HT-29 (cell line): ENCODE data around the gene TLCD3B. TPM values are rescaled to one million over a fixed set of nuclear protein-coding genes. Genes with fewer than 3 reads are reported as not detected.
"Not testable (repeated sequence)": the region's sequence is repeated elsewhere in the genome, so short reads cannot be mapped to it uniquely, and the experiment has no call there.

Experiments used
- DNase-seq: peaks from one replicate; pipeline ENCODE4 v3.0.0-alpha.2; 2015; ENCODE audit warnings: low spot score
- total RNA-seq: library from RNA; depleted of rRNA; stranded (reverse); fragments of >200 nt; shearing (Covaris generic); gene quantifications from 2 replicates; pipeline ENCODE4 v1.2.3, GENCODE V29; 2014

TLCD3B gene
- total RNA-seq, 1 experiment from 2014 or later = 0.79 TPM

DNA sequence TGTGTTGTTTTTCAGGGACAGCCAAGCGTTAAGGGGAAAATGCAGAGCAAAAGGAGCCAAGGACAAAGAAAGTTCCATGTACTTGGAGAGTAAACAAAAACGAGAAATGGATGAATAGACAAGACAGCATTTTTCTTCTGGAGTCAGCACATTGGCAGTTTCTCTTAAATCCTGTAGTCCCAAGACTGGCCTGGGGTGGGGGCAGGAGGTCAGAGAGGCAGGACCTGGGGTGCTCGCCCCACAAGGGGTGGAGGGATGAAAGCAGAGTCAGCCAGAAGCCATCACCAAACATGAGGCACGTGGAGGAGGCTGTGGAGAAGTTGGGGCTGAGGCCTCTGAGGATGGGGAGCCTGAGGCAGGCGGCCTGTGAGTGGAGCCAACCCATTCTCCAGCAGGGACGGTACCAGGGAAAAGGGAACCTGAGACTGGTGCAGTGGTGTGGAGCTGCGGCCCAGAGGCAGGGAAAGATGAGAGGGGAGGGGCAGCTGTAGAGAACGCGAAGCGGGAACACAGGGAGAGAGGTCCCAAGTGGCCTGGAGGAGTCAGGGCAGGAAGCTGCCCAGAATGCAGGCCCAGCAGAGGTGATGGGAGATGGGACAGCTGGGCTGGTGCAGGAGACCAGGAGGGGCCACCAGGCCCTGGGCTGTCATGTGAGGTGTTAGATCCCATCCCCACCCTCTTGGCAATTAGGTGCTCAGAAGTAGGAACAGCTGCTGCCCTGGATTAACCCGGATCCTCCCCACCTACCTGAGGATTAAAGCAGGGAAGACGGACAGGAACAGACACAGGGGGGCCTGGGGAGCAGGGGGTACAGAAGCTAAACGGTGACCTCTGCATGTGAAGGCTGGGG lies 3.3 kb downstream of the TLCD3B start:
- no peak for DNase-seq

DNA sequence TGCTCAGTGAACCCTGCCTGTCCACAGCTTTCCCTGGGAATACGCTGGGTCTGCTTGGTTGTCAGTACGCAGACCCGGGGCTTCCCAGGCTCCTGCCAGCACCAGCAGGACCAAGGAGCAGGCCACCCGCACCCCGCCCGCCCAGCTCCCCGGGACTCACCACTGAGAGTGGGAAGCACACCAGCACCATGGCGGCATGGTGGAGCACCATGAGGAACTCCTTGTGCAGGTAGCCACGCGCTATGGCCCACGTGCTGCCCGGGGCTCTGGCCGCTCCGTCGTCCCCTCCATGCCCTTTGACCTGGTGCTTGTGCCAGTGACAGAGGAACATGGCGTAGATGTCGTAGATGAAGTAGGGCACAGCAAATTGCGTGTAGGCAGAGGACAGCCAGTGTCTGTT lies 4.6 kb downstream of the TLCD3B start:
- no peak for DNase-seq

DNA sequence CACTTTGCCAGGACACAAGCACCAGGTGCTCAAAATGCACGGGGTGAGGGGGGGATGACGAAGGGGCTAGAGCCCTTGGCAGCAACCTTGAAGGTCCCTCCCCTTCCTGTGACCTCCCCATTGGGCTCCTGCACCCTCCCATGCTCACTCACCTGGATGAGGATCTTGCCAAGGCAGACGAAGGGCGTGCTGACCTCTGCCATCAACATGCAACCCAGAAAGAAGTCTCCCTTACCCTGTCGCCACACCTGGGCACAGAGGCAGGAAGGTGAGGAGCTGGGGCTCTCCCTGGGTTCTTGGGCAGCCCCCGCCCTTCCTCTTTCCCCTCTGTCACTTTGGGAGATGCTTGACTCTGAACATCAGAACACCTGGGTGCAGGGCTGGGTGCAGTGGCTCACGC lies 5.5 kb downstream of the TLCD3B start:
- no peak for DNase-seq

DNA sequence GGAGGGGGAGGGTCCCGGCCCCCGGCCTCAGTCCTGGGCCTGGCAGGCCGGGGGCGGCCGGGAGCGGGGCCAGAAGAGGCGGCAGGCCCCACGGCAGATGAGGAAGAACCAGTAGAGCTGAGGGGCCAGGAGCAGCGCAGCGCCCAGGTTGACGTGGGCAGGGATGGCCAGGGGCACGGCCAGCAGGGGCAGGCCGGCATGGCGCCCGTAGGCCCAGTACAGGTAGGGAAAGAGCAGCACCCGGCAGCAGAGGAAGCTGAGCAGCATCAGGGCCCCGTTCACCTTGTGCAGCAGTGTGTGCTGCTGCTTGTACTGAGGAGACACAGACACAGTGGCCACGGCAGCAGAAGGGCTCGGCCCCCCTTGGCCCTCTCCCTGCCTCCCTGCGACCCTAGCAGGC lies 5.9 kb downstream of the TLCD3B start:
- DNase-seq = no peak

DNA sequence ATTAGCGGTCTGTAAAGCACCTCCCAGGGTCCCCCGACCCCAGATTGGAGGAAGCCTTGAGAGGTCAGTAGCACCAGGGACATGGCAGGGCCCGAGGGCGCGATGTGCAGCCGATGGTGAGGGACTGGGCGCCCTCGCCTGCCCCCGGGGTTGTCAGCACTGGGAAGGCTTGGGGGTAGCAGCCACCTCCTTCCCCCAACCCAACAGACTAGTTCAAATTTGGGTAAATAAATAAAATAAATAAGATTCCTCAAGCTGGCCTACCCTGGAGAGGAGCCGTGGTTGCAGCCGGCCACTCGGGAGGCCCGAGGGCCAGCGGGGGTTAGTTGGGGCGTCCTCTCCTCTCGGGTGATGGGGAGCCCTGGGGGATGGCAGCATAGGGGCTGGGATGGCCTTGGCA lies 6.6 kb downstream of the TLCD3B start:
- no peak for DNase-seq

DNA sequence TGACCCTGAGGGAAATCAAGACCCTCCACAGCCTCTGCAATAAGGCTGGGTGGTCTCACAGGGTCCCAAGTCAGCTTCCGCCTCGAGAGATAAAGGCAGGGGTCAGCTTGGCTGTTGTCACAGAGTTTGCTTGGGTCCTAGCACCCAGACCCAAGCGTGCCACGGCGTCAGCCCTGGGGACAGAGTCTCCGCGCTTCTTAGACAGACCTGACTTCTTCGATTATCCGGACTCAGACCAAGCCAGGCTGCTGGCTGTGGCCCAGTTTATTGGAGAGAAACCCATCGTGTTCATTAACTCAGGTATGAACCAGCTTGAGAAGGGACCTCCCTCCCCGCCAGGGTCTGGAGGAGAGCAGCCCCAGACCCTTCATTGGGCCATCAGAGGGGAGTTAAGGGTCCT lies 7.5 kb downstream of the TLCD3B start:
- DNase-seq = no peak

DNA sequence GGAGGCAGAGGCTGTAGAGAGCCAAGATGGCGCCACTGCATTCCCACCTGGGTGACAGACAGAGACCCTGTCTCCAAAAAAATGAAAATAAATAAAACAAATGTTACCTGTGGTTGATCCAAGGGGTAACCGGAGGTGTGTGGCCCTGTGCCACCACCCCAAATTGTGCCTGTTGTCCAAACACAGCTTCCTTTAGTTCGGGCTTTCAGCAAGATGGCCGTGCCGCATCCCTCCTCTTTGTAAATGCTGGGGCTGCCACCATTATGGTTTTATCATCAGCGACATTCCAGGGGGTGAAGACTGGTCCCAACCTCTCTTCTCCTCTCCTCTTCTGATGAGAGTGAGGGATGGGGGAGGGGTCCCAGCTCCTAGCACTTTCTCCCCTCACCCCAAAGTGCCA lies 8.2 kb downstream of the TLCD3B start, which contains the start of gene C16orf92:
Gene C16orf92, plus strand, starts transcription at position 312 of the 400 bp plus-strand sequence. CDS start 143 bp downstream, outside the sequence.
- no peak for DNase-seq

DNA sequence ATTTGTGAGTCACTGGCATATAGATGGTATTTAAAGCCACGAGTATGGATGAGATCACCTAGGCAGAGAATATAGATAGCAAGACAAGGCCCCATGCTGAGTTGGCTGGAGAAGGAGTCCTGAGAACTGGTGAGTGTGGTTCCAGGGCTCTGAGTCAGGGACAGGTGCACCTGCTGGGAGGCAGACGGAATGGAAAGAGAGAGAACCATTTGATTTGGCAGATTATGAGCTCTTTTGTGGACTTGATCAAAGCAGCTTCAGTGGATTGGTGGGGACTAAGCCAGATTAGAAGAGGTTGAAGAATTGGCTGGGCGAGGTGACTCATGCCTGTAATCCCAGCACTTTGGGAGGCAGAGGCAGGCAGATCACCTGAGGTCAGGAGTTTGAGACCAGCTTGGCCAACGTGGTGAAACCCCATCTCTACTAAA lies 12.3 kb downstream of the TLCD3B start:
- DNase-seq = no peak

DNA sequence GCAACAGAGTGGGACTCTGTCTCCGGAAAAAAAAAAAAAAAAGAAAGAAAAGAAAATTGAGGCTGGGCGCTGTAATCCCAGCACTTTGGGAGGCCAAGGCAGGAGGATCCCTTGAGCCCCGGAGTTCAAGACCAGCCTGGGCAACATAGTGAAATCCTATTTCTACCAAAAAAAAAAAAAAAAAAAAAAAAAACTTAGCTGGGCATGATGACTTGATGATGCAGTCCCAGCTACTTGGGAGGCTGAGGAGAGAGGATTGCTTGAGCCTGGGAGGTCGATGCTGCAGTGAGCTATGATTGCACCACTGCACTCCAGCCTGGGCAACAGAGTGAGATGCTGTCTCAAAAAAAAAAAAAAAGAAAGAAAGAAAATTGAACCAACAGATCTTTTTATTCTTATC lies 13.1 kb downstream of the TLCD3B start:
- DNase-seq = not testable (repeated sequence)

DNA sequence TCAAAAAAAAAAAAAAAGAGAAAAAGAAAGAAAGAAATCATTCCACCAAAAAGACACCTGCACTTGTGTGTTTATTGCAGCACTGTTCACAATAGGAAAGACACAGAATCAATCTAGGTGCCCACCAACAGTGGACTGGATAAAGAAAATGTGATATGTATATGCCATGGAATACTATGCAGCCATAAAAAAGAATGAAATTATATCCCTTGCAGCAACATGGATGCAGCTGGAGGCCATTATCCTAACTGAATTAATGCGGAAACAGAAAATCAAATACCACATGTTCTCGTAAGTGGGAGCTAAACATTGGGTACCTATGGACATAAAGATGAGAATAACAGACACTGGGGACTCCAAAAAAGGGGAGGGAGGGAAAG lies 13.8 kb downstream of the TLCD3B start:
- DNase-seq = no peak

DNA sequence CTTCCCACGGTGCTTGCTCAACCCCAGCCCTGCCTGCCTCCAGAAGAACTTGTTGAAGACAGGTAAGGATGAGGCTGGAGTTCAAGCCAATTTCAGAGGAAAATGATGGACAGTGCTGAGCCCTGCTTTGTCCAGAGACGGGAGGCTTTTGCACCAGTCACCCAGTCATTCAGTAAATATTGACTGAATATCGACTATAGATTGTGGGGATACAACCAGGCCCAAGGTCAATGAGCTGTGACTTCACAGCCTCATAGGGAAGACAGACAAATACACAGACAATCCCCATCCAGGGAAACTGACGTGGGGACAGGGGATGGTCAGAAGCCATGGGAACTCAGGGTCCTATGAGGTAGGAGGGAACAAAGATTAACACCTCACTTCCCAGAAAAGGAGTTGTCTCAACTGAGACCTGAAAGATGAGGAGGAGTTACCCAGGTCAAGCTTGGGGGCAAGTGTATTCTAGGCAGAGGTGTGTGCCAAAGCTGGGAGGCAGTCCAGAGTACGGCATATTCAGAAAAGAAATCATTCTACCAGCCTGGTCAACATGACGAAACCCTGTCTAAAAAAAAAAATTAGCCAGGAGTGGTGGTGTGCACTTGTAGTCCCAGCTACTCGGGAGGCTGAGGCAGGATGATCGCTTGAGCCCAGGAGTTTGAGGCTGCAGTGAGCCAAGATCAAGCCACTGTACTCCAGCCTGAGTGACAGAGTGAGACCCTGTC lies 14.4 kb downstream of the TLCD3B start:
- no peak for DNase-seq

DNA sequence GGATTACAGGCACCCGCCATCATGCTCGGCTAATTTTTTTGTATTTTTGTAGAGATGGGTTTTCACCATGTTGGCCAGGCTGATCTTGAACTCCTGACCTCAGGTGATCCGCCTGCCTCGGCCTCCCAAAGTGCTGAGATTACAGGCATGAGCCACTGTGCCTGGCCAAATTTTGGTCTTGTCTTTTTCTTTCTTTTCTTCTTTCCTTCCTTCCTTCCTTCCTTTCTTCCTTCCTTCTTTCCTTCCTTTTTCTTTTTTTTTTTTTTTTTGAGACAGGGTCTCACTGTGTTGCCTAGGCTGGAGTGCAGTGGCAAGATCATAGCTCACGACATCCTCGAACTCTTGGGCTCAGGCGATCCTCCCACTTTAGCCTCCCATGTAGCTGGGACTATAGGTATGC lies 15.6 kb downstream of the TLCD3B start:
- DNase-seq = not testable (repeated sequence)

DNA sequence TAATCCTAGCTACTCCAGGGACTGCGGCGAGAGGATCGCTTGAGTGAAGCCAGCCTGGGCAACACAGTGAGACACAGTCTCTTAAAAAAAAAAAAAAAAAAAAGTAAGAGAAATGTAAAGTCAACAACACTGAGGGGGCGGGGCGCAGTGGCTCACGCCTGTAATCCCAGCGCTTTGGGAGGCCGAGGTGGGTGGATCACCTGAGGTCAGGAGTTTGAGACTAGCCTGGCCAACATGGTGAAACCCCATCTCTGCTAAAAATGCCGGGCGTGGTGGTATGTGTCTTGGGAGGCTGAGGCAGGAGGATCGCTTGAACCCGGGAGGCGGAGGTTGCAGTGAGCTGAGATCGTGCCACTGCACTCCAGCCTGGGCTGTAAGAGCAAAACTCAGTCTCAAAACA lies 18.5 kb downstream of the TLCD3B start:
- DNase-seq = not testable (repeated sequence)

DNA sequence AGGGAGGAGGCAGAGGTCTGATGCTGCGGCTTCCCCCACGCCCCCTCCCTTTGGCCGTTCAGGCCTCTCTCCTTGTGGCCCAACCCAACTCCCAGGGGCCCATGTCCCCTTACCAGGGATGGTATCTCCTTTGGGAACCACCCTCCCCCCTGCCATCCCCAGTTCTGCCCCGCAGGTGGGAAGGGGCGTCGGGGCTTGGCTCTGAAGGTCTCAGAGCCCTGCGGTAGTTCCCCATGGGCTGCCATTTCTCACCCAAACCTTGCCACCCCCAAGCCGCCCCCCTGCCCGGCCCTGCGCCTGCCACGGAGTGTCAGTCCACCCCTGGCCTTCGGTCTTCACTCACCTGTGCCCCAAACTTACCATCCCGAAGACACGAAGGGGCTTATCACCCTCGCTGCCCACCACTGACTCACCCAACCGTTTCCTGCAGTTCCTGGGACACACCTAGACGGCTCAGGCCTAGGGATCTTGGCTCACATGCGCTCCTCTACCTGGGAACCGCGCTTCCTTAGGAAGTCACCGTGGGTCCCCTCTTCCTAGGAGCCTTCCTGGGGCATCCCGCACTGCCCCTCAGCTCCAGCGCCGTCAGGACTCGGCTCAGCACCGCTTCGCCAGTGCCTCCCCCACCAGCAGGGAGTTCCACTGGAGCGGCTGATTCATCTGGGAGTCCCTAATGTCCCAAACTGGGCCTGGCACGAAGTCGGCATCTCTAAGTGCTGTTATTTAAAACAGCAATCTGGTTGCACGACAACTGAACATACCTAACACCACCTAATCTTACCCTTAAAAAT lies 19.2 kb downstream of the TLCD3B start:
- no peak for DNase-seq

DNA sequence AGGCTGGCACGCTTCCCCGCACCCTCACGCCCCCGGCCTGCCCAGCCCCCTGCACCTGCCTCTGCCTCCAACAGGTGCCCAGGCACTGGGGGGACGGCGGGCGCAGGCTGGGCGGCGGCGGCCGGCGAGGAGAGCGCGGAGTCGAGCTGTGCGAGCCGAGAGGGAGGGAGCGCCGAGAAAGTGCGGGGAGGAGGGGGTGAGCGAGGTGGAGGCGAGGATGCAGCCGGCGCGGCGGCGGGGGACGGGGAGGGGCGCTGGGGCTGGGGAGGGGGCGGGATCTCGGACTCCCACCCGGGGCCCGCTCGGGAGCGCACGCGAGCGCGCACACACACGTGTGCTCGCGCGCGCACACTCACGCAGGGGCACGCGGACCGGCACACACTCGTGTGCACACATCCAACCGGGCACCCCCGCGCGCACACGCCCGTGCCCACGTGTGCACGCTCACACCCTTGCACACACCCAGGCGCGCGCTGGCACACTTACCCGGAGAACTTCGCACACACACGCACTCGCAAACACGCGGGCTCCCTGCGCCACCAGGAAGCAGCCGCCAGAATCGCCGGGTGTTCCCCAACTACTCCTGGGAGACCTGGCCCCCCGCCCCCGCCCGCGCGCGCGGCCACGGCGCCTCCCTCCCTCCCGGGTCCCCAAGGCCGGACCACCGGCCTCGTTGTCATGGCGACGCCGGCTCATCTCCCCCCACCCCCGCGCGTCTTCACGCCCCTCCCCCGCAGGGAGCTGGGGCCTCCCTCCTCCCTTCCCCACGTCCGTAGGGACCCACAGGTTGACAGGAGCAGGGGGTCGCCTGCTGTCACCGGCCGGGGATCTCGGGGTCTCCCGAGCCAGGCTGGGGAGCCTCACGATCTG lies 20.0 kb downstream of the TLCD3B start, which contains the start of gene DOC2A:
Gene DOC2A, minus strand, starts transcription at position 184 of the 870 bp plus-strand sequence. CDS start 805 bp downstream, outside the sequence.
- no peak for DNase-seq

DNA sequence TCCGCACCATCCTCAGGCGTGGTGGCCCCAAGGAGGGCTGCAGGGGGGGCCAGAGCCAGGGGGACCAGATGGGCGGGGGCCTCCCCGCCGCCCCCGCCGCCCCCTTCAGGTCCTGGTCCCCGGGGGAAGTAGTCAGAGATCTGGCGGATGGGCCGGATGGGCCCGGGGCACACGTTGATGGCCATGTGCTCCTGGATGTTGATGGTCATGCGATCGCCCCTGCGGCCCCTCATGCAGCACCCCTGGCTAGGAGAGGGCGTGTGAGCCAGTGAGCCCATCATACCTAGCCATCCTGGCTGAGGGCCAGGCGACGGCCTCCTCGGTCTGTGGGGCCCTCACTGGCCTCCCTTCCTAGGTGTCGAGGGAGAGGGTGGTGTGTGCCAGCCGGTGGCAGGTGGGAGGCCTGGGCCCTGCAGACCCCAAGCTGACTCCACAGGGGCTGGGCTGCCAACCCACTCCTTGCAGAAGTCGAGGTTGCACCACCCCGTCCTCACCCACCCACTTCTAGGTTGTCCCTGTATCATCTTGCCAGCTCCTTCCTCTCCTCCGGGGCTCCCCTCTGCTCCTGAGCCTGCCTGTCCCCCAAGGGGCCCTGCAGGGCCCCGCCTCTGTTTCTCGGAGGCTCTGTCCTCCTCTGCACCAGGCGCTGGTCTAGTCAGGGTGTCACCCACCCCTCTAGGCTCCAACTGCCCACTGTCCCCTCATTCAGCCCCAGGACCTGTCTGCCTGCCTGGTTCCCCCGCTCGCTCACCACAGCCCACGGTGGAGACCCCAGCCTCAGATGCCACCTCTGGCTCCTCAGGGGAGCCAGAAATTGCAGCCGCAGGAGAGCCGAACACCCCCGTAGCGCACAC lies 20.9 kb downstream of the TLCD3B start:
- DNase-seq = no peak

DNA sequence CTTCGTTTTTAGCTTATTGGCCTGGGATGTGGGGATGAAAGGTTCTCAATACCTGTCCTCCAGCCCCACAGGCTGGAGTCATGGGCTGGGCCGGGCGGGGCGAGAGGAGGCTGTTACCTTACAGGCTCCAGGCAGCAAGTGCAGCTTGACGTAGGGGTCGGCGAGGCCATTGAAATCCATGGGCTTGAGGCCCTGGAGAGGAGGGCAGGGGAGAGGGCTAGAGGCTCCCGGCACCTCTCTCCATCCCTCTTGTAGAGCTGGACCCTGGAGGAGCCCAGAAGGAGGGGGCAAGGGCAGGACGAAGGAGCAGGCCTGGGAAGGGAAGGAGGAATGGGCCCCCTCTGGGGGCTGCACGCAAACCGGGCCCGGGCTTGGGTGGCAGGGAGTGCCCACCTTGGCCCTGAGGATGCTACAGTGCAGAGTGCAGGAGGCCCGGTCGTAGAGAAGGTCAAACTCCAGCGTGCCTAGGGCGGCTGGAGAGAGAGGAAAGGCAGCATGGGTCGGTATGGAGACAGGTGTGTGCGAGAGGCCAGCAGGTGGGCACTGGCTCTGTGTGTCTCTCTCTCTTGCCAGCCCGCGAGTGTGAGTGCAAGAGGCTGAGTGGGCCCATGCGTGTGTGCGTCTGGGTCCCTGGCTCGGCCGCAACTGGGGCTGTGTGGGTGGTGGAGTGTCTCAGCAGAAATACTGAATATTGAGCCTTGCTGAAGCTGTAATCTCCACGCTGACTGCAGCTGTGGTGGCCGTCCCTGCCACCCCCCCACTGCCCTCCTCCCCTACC lies 21.8 kb downstream of the TLCD3B start:
- no peak for DNase-seq

DNA sequence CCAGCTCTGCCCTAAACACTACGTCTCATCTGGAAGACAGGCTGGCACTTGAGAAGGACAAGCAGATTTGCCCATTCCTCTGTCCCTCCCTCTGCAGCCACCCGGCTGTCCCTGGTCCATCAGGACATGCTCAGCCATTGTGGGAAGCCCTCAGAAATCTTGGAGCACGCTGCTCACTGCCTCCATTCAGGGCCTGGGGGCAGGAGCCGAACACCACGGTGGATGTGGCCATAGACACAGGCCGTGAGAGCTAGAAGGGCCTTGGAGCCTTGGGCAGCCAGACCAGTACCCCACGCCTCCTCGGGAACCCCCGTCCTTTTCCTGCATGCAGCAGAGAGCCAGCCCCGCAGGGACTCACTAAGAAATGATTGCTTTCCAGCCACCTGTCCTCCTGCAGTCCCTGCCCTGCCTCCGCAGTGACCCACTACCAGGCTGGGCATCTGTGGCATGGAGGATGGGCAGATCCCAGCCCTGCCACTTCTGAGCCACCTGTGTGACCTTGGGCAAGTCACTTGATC lies 23.6 kb downstream of the TLCD3B start:
- no peak for DNase-seq
